ENCODE data around the gene HLA-DPB1.
"Not testable (repeated sequence)": the region's sequence is repeated elsewhere in the genome, so short reads cannot be mapped to it uniquely, and the experiment has no call there.

HLA-DPB1 gene

GRCh38 chr6:33075568-33076405 lies at the start of gene HLA-DPB1:
Gene HLA-DPB1, plus strand, starts transcription at chr6:33075990. Its CDS starts 52 bp downstream, at chr6:33076042.
- DNase-seq, result peak; percentile 36

DNA sequence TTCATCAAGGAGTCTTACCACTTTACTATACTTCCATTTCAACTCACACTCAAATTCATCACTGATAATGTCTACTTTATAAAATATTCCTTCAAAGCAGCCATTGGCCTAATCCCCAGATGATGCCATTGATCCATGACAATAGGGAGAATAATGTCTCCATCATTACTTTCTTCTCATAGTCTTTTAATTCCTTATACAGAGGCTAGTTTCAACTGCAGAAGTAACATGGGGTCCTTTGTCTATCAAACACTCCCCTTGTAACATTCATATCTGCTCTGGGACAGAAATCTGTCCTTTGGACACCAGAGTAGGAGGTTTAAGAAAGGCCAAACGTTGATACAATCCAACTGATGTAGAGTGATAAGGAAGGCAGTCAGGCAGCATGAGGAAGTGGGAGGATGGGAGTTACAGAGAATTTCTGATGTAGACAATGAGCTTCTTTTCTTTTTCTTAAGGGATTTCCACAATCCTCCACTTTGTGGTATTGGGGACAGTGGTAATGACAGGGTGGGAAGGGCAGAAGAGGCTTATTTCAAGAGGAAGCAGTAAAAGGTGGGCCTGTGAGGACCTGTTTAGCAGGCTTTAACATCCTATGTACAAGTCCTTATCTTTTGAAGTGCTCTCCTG lies 47.5 kb upstream of the HLA-DPB1 start:
- no peak for DNase-seq

DNA sequence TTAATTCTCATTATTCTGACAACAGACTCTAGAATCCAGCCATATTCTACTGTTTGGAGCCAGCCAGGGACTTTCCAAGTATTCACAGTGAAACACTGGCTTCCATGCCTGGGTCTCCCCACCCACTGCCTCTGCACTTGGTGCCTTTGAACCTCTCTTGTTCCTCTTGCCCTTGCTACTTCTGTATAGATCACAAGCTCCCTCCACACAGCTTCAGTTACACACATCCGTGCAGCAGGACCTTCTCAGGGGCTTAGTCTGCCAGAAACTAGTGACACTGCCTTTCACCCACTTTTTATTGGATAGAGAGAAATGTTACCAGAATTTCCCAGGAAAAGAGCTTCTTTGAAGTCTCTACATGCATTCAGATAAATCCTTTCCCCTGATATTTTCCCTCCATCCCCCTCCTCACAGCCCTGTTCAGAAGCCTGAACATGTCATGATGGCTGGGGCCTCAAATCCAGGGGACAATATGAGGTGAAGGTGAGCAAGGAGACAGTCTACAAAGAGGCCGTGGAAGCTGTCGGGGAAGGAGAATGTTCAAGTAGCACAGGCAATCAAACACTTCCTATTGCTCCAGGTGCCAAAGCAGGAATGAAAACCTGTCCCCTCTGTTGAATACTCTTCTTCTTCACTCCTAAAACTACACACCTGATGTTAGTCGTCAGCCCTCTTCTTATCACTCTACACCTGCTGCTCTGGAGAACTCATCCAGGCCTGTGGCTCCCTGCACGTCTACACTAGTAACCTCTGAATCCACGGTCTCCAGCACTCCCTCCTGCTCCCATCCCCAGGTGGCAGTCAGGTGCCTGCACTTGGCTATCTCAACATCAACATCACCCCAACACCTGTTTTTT lies 46.2 kb upstream of the HLA-DPB1 start:
- DNase-seq, result no peak

- DNase-seq, result no peak
Measured at GRCh38 chr6:33030245-33030644, 45.5 kb upstream of the HLA-DPB1 start.

- DNase-seq, result no peak
Measured at GRCh38 chr6:33034554-33034953, 41.2 kb upstream of the HLA-DPB1 start.

- DNase-seq, result no peak
Measured at GRCh38 chr6:33036535-33036934, 39.3 kb upstream of the HLA-DPB1 start.

GRCh38 chr6:33040157-33040556 lies 35.6 kb upstream of the HLA-DPB1 start:
- no peak for DNase-seq

- no peak for DNase-seq
Measured at GRCh38 chr6:33049323-33050013, 26.3 kb upstream of the HLA-DPB1 start.

DNA sequence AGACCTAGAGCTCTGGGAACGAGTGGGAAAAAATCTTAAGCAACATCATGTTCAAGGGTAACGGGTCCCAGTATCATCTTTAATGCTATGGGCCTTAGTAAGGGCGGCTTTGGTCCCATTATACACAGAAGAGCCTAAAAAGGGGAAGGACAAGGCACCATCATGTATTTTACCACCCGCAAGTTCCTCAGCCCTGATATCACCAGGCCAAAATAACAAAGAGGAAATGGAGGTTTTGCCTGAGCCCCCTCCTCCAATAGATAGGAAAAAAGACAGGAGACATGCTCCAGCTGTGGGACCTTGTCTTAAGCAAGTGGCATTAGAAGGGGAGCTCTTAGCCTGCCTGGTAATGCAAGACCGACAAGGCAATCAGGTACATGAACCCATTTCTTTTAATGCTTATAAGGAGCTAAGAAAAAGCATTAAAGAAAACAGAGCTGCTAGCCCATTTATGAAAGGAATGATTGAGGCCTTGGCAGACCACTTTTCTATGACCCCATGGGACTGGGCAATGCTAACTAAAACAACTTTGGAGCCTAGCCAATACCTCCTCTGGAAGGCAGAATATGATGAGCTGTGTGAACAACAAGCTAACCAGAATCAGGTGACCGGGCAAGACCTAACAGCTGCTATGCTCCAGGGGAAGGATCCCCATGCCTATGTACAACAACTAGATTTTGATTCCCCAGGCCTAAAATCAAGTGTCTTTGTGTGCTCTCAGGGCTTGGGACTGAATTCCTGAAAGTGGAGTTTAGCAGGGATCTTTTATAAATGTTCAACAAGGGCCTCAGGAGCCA lies 25.6 kb upstream of the HLA-DPB1 start:
- no peak for DNase-seq

GRCh38 chr6:33052627-33053026 lies 23.2 kb upstream of the HLA-DPB1 start:
- no peak for DNase-seq

- peak; percentile 31 for DNase-seq
Measured at GRCh38 chr6:33053230-33053629, 22.6 kb upstream of the HLA-DPB1 start.

- no peak for DNase-seq
Measured at GRCh38 chr6:33057222-33058150, 18.3 kb upstream of the HLA-DPB1 start.

DNA sequence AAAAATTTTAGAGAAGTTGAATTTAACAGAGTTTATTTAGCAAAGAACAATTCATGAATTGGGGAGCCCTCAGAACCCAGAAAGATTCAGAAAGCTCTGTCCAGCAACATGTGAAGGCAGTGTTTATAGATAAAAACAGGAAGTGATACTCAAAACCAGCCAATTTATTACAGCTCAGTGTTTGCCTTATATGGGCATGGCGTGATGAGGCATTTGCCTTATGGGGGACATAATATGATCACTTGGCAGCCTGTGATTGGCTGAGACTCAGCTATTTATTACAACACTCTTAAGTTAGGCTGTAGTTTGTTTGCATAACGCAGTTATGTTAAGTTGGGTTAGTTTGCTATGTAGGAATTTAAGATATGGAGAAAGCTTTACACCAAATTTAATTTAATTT lies 13.8 kb upstream of the HLA-DPB1 start:
- no peak for DNase-seq

DNA sequence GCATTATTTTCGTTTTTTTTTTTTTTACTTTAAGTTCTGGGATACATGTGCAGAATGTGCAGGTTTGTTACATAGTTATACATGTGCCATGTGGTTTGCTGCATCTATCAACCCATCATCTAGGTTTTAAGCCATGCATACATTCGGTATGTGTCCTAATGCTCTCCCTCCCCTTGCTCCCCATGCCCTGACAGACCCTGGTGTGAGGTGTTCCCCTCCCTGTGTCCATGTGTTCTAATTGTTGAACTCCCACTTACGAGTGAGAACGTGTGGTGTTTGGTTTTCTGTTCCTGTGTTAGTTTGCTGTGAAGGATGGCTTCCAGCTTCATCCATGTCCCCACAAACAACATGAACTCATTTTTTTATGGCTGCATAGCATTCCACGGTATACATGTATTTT lies 12.4 kb upstream of the HLA-DPB1 start:
- DNase-seq, result not testable (repeated sequence)

DNA sequence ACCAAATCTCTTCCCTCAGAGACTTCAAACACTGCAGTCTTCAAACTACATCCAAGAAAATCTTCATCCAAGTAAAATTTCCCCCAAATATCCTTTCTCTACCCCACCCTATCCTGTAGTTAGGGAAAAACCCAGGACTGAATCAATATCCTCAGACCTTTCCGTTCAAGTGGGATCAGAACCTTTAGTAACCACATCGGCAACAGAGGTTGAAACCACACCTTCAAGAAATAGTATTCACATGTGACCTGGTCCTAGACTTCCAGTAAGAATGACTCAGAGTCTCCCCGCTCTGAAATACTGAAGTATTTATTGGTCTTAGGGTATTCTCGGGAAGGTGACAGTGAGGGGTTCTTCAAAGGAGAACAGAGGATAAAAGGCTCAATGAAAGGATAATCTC lies 11.1 kb upstream of the HLA-DPB1 start:
- DNase-seq, result no peak

GRCh38 chr6:33065312-33065711 lies 10.5 kb upstream of the HLA-DPB1 start:
- DNase-seq, result no peak

DNA sequence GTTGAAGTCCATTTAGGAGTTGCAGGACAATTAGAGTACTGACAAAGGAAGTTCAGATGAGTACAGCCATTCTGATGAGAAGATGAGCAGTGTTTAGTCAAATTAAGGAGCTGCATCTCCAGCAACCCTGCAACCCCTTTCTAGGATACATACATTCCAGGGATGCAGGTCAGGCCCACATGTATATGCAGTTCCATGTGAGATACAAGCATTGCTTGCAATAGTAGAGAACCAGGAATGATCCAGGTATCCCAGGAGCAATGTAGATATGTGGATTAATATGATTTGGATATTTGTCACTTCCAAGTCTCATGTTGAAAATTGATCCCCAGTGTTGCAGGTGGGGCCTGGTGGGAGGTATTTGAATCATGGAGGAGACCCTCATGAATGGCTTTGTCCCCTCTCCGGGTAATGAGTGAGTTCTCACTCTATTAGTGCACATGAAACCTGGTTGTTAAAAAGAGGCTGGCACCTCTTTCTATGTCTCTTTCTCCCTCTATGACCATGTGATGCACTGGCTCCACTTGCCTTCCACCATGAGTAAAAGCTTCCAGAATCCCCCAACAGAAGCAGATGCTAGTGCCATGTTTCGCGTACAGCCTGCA lies 8.8 kb upstream of the HLA-DPB1 start:
- no peak for DNase-seq

DNA sequence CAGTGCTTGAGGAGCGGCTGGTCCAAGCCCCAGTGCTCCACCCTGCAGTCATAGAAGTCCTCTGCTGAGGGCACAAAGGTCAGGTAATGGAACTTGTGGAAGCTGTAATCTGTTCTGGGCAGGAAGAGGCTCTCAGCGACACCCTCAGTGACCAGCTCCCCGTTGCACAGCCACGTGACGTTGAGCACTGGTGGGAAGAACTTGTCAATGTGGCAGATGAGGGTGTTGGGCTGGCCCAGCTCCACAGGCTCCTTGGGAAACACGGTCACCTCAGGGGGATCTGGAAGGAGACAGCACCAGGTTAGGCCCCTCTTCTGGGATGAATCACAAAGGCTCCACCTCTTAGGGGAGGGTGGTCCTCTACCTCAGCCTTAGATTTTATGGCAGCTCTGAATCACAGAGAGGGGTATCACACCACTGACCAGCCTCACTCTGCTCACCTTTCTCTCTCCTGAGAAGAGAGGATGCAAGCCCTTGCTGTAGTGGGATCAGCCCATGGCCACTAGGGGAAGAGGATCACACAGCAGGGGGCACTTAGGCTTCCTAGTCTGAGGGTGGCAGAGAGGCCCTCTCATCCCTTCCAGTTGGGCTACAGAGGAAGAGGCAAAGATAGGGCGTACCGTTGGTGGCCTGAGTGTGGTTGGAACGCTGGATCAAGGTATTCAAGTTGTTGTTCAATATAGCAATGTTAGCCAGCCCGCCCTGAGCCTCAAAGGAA lies 6.6 kb upstream of the HLA-DPB1 start:
- DNase-seq, result no peak

DNA sequence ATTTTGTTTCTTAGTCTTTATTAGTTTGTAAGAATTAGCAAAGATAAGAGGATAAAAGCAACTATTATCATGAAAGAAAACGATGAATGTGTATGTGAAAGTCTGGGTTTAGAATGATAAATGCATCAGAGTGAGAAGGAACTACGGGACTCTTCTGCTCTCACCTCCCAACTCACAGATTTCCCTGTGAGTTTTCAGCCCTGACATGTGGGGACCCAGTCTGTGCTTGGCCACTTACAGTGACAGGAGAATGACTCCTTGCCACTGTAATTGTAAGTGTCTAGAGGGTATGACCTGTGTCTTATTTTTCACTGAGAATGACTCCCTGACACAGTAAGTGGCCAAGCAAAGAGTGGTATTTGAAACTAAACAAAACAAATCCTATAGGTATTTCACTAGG lies 4.9 kb upstream of the HLA-DPB1 start:
- DNase-seq, result no peak

DNA sequence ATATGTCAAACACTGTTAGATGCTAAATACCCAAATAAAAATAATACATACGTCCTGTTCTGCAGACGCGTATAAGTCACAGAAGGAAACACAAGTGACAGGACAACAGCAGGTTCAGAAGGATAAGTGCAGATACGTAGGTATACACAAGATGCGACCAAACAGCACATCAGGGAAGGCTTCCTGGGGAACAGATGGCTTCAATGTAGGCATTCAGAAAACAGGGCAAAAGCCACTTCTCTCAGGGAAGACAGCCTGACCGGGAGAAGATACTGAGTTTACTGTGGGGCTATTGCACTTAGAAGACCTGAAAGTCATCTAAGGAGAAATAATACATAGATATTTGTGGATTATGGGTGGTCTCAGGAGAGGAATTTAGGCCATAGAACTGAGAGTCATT lies 4.2 kb upstream of the HLA-DPB1 start:
- no peak for DNase-seq

Data from fibroblast of upper back skin (primary cell).